ENCODE measurements around the gene DDO.
A peak's percentile ranks its signal among the peaks of the same experiment; 100 is the strongest.
"Not testable (repeated sequence)": the region's sequence is repeated elsewhere in the genome, so short reads cannot be mapped to it uniquely, and the experiment has no call there.

The DDO gene

GRCh38 chr6:110354153-110354552 is 61.2 kb downstream of the DDO start:
- peaks cover under 1% of the 10 kb centered on the region for H3K9me3 ChIP-seq (ENCODE audit: control insufficient read depth, low read length)
- peaks cover 22% of the 10 kb centered on the region for H3K27me3 ChIP-seq (replicated peaks; ENCODE audit: control insufficient read depth, insufficient read depth, low read length)
- H3K4me3 ChIP-seq (ENCODE audit: low read length), result no peak overlapping the region
- H3K4me1 ChIP-seq (ENCODE audit: control insufficient read depth, insufficient read depth, low read length), result peaks cover 9% of the 10 kb centered on the region
- DNase-seq (ENCODE audit: low read depth), result no peak
- no peaks in the 10 kb centered on the region for H3K36me3 ChIP-seq (ENCODE audit: control insufficient read depth, insufficient read depth, low read length, severe bottlenecking)
- H3K9ac ChIP-seq (ENCODE audit: low read length), result no peak overlapping the region

GRCh38 chr6:110353457-110354001 is 61.8 kb downstream of the DDO start:
- H3K27me3 ChIP-seq (replicated peaks; ENCODE audit: control insufficient read depth, insufficient read depth, low read length), result peaks cover 16% of the 10 kb centered on the region
- no peaks in the 10 kb centered on the region for H3K9me3 ChIP-seq (ENCODE audit: control insufficient read depth, low read length)
- H3K4me3 ChIP-seq (ENCODE audit: low read length), result no peak overlapping the region
- H3K9ac ChIP-seq (ENCODE audit: low read length), result no peak overlapping the region
- no peaks in the 10 kb centered on the region for H3K36me3 ChIP-seq (ENCODE audit: control insufficient read depth, insufficient read depth, low read length, severe bottlenecking)
- H3K4me1 ChIP-seq (ENCODE audit: control insufficient read depth, insufficient read depth, low read length), result peaks cover 9% of the 10 kb centered on the region
- DNase-seq (ENCODE audit: low read depth), result no peak

DNA sequence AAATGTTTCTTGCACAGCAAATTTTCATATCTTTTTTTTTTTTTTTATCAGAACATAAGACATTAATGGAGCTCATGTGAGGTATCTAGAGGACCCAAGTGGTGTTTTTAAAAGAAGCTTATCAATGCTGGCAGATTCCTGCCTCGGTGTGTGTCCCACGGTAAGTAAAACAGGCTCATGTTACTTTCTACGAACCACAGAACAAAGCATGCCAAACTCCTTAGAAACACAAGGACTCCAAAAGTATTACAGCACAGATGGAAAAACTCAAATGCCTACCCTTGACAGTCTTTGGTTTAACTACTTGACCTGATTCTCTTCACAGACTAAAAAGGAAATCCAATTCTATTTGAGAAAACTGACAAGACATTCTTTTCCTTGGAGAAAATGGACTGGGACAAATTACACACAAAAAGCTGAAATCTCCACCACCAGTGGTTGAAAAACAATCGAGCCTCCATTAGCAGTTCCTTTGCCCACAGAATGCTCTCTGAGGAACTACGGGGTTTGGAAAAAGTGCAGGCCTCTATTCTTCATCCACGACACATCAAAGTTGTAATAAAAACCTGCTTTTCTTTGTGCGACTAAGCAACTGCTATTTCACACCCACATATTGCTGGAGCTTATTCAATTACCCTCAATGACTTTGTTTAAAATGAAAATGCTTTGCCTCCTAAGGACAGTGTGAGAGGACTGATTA is 62.7 kb downstream of the DDO start:
- peak; percentile 73 for DNase-seq (ENCODE audit: low read depth)
- no peak overlapping the region for H3K4me3 ChIP-seq (ENCODE audit: low read length)
- H3K9me3 ChIP-seq (ENCODE audit: control insufficient read depth, low read length), result no peaks in the 10 kb centered on the region
- H3K4me1 ChIP-seq (ENCODE audit: control insufficient read depth, insufficient read depth, low read length), result peaks cover 9% of the 10 kb centered on the region
- no peaks in the 10 kb centered on the region for H3K36me3 ChIP-seq (ENCODE audit: control insufficient read depth, insufficient read depth, low read length, severe bottlenecking)
- no peak overlapping the region for H3K9ac ChIP-seq (ENCODE audit: low read length)
- H3K27me3 ChIP-seq (replicated peaks; ENCODE audit: control insufficient read depth, insufficient read depth, low read length), result peaks cover 14% of the 10 kb centered on the region

DNA sequence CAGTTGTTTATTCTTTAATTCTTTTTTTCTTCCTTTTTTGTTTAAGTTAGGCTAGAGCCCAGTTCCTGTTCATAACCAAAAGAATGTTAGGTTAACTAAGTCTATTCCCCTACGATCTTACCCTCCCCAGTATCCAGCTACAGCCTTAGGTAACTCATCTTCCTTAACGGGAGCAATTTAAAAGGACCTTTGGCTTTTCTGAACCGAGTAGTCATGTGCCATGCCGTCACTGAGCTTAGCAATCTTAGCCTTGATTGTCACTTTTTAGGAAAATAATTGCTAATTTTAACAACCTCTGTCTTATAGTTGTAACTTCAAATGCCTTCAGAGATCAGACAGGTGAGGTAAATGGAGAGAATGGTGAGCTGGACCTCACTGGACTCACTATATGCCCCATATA is 63.4 kb downstream of the DDO start:
- Histone ChIP-seq H3K4me1 (ENCODE audit: control insufficient read depth, insufficient read depth, low read length) (peaks cover 6% of the 10 kb centered on the region), H3K4me3 (ENCODE audit: low read length) (no peak overlapping the region), H3K9ac (ENCODE audit: low read length) (no peak overlapping the region), H3K9me3 (ENCODE audit: control insufficient read depth, low read length) (no peaks in the 10 kb centered on the region), H3K27me3 (replicated peaks; ENCODE audit: control insufficient read depth, insufficient read depth, low read length) (peaks cover 7% of the 10 kb centered on the region), H3K36me3 (ENCODE audit: control insufficient read depth, insufficient read depth, low read length, severe bottlenecking) (no peaks in the 10 kb centered on the region)
- DNase-seq (ENCODE audit: low read depth), result no peak

- Histone ChIP-seq H3K4me1 (ENCODE audit: control insufficient read depth, insufficient read depth, low read length) (peaks cover 6% of the 10 kb centered on the region), H3K36me3 (ENCODE audit: control insufficient read depth, insufficient read depth, low read length, severe bottlenecking) (no peaks in the 10 kb centered on the region), H3K27me3 (replicated peaks; ENCODE audit: control insufficient read depth, insufficient read depth, low read length) (peaks cover 3% of the 10 kb centered on the region), H3K9me3 (ENCODE audit: control insufficient read depth, low read length) (no peaks in the 10 kb centered on the region), H3K4me3 (ENCODE audit: low read length) (no peak overlapping the region), H3K9ac (ENCODE audit: low read length) (no peak overlapping the region)
- no peak for DNase-seq (ENCODE audit: low read depth)
These were observed 63.8 kb downstream of the DDO start for GRCh38 chr6:110351546-110351945.

- H3K4me3 ChIP-seq (ENCODE audit: low read length); H3K9me3 ChIP-seq (ENCODE audit: control insufficient read depth, low read length); H3K9ac ChIP-seq (ENCODE audit: low read length); H3K36me3 ChIP-seq (ENCODE audit: control insufficient read depth, insufficient read depth, low read length, severe bottlenecking); DNase-seq (ENCODE audit: low read depth); H3K4me1 ChIP-seq (ENCODE audit: control insufficient read depth, insufficient read depth, low read length); H3K27me3 ChIP-seq (replicated peaks; ENCODE audit: control insufficient read depth, insufficient read depth, low read length): not testable (repeated sequence)
These were observed 64.8 kb downstream of the DDO start for GRCh38 chr6:110350593-110350992.

- Histone ChIP-seq H3K4me3 (ENCODE audit: low read length) (no peak overlapping the region), H3K9ac (ENCODE audit: low read length) (no peak overlapping the region), H3K4me1 (ENCODE audit: control insufficient read depth, insufficient read depth, low read length) (peaks cover 6% of the 10 kb centered on the region), H3K36me3 (ENCODE audit: control insufficient read depth, insufficient read depth, low read length, severe bottlenecking) (no peaks in the 10 kb centered on the region), H3K9me3 (ENCODE audit: control insufficient read depth, low read length) (no peaks in the 10 kb centered on the region), H3K27me3 (replicated peaks; ENCODE audit: control insufficient read depth, insufficient read depth, low read length) (no peaks in the 10 kb centered on the region)
- DNase-seq (ENCODE audit: low read depth), result no peak
These were observed 66.2 kb downstream of the DDO start for GRCh38 chr6:110348961-110349690.

GRCh38 chr6:110345025-110345424 is 70.3 kb downstream of the DDO start:
- Histone ChIP-seq H3K4me3 (ENCODE audit: low read length) (no peak overlapping the region), H3K9ac (ENCODE audit: low read length) (no peak overlapping the region), H3K36me3 (ENCODE audit: control insufficient read depth, insufficient read depth, low read length, severe bottlenecking) (no peaks in the 10 kb centered on the region), H3K4me1 (ENCODE audit: control insufficient read depth, insufficient read depth, low read length) (no peaks in the 10 kb centered on the region), H3K27me3 (replicated peaks; ENCODE audit: control insufficient read depth, insufficient read depth, low read length) (no peaks in the 10 kb centered on the region), H3K9me3 (ENCODE audit: control insufficient read depth, low read length) (no peaks in the 10 kb centered on the region)
- no peak for DNase-seq (ENCODE audit: low read depth)

DNA sequence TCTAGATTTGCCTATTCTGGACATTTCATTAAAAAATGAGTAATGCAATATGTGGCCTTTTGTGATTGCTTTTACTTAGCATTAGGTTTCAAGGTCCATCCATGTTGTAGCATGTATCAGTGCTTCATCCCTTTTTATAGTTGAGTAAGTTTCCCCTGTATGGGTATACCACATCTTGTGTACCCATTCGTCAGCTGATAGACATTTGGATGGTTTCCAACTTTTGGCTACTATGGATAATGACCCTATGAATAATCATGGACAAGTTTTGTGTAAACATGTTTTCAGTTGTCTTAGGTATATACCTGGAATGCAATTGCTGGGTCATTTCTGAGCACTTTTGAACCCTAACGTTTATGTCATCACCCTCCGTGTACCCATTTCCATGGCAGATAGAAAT is 72.6 kb downstream of the DDO start:
- Histone ChIP-seq H3K9ac (ENCODE audit: low read length) (no peak overlapping the region), H3K4me1 (ENCODE audit: control insufficient read depth, insufficient read depth, low read length) (peaks cover 2% of the 10 kb centered on the region), H3K9me3 (ENCODE audit: control insufficient read depth, low read length) (no peaks in the 10 kb centered on the region), H3K4me3 (ENCODE audit: low read length) (no peak overlapping the region), H3K27me3 (replicated peaks; ENCODE audit: control insufficient read depth, insufficient read depth, low read length) (no peaks in the 10 kb centered on the region), H3K36me3 (ENCODE audit: control insufficient read depth, insufficient read depth, low read length, severe bottlenecking) (no peaks in the 10 kb centered on the region)
- DNase-seq (ENCODE audit: low read depth), result no peak

Measured in adipocyte (in vitro differentiated cells).